Measurements from ENCODE around the gene TAF5.
"Not testable (repeated sequence)": the region's sequence is repeated elsewhere in the genome, so short reads cannot be mapped to it uniquely, and the experiment has no call there.

TAF5 gene

DNA sequence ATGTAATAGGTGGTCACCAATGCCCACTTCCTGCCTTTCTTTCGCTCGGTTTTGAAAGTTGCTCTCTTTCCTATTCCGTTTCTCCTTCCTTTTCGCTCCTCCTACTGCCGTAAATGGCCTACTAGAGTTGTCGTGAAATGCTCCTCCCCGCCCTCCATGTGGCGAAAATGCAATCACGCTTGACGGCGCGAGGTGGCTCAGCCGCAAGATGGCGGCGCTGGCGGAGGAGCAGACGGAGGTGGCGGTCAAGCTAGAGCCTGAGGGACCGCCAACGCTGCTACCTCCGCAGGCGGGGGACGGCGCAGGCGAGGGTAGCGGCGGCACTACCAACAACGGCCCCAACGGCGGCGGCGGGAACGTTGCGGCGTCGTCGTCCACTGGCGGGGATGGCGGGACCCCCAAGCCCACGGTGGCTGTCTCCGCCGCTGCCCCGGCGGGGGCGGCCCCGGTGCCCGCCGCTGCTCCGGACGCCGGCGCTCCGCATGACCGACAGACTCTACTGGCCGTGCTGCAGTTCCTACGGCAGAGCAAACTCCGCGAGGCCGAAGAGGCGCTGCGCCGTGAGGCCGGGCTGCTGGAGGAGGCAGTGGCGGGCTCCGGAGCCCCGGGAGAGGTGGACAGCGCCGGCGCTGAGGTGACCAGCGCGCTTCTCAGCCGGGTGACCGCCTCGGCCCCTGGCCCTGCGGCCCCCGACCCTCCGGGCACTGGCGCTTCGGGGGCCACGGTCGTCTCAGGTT lies at the start of gene TAF5:
TSS of gene TAF5 (plus strand) at position 195 of the 737 bp plus-strand sequence. CDS start at position 209, 14 bp downstream.
- DNase-seq (ENCODE audit: low spot score): peak; percentile 97

DNA sequence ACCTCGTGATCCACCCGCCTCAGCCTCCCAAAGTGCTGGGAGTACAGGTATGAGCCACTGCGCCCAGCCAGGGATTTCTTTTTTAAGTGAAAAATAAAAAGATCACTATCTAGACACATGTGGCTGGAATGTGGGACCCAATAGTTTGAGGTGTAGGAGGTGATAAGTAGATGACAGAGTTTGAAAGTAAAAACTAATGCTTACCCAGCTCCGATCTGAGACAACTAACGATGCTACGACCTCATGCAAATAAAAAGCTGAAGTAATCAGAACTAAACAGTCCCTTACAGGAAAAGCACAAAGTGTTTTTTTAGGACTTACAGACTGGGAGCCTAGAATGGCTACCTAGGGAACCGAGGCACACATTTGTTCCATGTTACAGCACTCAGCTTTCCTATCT lies 39.9 kb upstream of the TAF5 start:
- DNase-seq (ENCODE audit: low spot score): no peak

DNA sequence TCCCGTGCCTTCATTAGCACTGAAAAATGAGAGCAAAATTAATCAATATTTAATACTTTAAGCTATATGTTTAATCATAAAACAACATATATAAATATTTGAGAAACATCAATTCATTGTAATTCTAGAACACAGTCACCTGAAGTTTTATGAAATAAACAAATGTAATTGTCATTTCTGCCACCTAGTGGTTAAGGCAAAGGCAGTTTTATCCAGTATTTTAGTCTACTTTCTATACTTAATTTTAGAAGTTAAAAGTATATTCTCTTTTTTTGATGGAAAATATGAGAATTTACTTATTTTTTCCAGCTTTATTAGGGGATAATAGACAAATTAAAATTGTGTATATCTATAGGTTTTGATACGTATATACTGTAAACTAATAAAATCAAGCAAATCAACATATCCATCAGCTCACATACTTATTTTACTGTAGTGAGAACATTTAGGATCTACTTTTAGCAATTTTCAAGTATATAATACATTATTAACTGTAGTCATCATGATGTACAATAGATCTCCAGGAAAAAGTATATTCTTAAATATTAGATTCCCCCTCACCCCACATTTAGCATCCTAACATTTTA lies 33.7 kb upstream of the TAF5 start:
- peak; percentile 51 for DNase-seq (ENCODE audit: low spot score)

DNA sequence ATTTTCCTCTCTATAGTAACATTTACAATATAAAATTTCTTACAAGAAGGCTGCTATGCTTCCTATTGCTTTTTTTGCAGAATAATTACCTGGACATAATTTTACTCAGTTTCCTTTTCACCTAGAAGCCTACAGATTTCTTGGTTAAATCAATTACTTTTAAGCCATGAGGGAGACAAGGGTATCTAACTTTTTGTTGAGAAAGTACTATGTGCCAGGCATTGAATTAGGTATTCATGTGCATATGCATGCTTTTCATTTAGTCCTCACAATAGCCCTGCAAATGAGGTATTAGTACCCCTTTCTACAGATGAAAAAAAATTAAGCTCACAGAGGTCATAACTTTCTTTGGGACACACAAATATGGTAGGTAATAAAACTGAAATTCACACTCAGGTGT lies 33.2 kb upstream of the TAF5 start:
- no peak for DNase-seq (ENCODE audit: low spot score)

DNA sequence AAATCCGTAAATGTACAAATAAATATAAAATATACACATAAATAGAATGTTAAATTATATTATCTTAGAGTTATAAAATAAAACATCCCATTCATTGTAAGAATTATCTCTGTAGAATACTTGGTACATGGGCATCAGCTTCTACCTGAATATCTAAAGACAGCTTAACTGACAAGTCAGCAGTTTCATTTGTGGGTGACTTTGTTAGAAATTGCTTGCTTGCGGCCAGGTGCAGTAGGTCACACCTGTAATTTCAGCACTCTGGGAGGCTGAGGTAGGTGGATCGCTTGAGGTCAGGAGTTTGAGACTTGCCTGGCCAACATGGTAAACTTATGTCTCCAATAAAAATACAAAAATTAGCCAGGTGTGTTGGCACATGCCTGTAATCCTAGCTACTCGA lies 31.4 kb upstream of the TAF5 start:
- DNase-seq (ENCODE audit: low spot score): no peak

DNA sequence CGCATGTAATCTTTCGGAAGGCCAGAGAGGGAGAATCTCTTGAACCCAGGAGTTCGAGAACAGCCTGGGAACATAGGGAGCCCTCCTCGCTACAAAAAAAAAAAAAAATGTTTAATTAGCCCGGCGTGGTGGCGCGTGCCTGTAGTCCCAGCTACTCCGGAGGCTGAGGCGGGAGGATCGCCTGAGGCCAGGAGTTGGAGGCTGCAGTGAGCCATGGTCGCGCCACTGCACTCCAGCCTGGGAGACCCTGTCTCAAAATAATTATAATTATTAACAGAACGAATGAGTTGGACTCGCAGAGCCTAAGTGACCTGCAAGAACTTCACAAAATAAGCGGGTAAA lies 17.6 kb upstream of the TAF5 start:
- DNase-seq (ENCODE audit: low spot score): no peak

DNA sequence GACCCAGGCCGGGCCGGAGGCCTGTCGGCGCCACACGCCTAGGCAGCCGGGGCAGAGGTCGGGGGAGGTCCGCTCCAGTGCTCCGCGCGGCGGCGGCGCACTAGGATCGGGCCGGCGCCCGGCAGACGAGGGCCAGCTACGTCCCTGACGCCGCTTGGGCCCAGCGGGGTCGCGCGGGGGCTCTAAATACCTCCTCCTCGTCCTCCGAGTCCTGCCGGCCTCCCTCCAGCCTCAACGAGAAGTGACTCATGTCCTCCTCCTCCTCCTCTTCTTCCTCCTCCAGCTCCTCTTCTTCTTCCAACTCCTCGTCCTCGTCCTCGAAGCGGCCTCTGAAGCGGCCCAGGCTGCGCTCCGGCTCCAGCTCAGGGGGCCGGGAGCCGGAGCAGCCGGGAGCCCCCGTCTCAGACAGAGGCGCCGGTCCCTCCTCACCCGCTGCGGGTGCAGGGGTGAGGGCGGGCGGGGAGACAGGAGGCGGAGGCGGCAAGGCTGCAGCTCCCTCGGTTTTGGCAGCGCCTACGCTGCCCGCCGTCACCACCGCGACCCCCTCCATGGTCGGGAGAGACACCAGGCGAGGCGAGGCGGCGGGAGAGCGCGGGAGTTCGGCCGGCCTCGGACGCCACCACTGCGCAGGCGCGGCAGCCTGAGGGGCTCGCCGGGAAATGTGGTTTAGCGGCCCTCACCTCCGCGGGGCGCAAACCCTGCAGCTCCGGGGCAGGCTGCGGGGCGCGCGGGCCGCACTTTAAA lies 17.1 kb upstream of the TAF5 start, which contains the start of gene PCGF6:
TSS of gene PCGF6 (minus strand) at position 624 of the 744 bp plus-strand sequence. CDS start at position 550, 74 bp downstream.
- DNase-seq (ENCODE audit: low spot score): peak; percentile 68

DNA sequence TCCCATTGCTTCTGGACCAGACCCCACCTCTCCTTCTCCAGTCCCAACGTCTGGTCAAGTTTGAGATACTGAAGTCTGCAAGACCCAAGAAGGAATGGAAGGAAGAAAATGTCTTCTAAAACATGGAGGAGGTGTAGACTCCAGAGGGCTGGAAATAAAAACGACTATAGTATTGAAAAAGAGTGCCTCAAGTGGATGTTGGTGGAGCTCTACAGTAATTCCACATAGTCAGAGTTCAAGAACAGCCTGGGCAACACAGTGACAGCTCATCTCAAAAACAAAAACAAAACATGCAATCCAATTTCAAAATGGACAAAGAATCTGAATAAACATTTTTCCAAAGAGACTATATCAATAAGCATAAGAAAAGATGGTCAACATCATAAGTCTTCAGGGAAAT lies 14.5 kb upstream of the TAF5 start:
- no peak for DNase-seq (ENCODE audit: low spot score)

DNA sequence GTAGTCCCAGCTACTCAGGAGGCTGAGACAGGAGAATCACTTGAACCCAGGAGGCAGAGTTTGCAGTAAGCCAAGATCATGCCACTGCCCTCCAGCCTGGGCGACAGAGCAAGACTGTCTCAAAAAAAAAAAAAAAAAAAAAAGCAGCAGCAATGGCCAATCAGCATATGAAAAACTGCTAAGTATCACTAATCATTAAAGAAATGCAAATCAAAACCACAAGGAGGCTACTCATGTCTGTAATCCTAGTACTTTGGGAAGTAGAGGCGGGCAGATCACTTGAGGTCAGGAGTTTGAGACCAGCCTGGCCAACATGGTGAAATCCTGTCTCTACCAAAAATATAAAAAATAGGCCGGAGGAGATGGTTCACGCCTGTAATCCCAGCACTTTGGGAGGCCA lies 13.2 kb upstream of the TAF5 start:
- not testable (repeated sequence) for DNase-seq (ENCODE audit: low spot score)

DNA sequence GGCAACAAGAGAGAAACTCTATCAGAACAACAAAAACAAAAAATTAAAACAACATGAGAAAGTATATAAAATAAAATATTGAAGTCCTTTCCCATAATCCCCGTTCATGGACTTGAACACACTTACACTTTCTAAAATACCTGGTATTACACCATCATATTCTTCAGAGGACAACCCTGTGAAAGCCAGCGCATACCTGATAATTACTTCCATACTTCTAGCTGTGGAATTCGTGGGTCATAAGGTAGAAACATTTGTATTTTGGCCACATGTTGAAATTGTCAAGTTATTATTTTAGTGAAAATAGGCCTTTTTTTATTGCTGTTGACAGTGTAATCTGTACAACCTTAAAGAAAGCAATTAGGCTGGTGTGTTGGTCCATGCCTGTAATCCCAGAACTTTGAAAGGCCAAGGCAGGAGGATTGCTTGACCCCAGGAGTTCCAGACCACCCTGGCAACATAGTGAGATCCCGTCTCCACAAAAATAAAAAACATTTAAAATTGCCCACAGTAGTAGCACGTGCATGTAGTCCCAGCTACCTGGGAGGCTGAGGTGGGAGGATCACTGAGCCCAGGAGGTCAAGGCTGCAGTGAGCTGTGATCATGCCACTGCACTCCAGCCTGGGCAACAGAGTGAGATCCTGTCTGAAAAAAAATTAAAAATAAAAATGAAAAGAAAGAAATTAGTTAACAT lies 11.7 kb upstream of the TAF5 start:
- DNase-seq (ENCODE audit: low spot score): no peak

DNA sequence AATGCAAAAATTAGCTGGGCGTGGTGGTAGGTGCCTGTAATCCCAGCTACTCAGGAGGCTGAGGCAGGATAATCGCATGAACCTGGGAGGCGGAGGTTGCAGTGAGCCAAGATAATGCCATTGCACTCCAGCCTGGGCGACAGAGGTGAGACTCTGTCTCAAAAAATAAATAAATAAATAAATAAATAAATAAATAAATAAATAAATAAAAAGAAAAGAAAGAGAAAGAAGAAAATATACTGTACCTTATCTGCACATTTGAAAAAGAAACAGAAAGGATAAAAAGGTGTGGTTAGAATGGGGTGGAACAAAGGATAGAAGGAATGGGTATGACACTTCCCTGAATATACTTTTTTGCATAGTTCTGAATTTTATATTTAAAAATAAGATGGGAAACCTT lies 8.3 kb upstream of the TAF5 start:
- DNase-seq (ENCODE audit: low spot score): not testable (repeated sequence)

DNA sequence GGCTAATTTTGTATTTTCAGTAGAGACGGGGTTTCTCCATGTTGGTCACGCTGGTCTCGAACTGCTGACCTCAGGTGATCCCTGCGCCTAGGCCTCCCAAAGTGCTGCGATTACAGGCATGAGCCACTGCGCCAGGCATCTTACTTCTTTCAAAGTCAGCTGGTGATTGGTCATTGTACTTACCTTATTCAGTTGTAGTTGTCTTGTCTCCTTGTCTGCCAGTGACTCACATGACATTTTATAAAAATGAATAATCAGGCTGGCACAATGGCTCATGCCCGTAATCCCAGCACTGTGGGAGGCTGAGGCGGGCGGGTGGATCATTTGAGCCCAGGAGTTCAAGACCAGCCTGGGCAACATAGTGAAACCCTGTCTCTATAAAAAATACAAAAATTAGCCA lies 7.0 kb upstream of the TAF5 start:
- not testable (repeated sequence) for DNase-seq (ENCODE audit: low spot score)

DNA sequence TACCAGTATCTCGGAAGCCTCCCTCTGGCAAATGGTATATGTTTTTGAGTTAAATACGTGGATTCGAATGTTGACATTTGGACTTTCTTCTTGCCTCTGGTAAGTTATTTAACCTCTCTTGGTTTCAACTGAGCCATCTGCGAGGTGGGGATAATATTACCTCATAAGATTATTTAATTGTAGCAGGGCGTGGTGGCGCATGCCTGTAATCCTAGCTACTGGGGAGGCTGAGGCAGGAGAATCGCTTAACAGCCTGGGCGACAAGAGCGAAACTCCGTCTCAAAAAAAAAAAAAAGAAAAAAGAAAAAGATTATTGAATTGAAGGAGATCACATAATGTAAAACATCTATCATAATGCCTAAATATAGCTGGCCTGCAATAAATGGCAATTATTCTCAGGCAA lies 396 bp upstream of the TAF5 start:
- DNase-seq (ENCODE audit: low spot score): no peak

DNA sequence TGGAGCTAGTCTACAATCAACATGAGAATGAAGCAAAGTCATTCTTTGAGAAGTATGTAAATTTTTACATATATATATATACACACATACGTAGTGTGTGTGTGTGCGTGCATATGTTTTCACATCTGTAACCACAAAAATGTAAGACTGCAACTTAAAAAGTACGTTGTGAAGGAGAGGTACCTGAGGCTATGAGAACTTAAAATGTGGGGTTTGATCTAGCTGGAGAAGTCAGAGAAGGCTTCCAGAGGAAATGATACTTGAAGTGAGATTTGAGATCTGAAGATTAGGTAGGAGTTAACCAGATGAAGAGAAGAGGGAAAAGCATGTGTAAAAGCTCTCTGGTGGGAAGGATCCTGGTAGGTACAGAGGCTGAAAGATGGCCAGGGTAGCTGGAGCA lies 5.8 kb downstream of the TAF5 start:
- no peak for DNase-seq (ENCODE audit: low spot score)

DNA sequence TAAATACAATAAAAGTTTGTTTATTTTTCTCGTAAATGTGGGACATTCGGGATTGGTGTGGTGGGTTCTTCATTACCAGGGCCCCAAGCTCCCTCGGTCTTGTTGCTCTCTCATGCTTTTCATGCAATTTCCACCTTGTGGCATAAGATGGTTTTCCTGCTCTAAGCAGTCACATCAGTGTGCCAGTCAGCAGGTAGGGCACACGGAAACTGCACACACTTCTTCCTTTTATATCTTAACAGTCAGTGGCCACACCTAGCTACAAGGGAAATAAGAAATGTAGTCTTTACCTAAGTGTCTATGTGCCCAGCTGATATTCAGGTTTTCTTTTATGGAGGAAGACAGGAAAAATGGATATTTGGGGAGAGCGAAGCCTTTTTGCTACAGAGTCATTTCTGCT lies 6.5 kb downstream of the TAF5 start:
- DNase-seq (ENCODE audit: low spot score): no peak

DNA sequence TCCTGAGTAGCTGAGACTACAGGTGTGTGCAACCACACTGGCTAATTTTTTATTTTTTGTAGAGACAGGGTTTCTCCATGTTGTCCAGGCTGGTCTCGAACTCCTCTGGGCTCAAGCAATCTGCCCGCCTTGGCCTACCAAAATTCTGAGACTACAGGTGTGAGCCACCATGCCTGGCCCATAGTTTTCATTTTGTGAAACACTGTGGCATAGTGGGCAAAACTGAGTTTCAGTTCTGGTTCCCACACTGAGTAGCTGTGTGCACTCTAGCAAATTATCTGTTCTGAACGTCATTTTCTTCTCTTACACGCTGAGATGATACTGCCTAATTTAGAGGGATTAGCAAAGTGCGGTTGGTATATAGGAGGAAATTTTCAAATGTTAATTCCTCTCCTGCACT lies 15.0 kb downstream of the TAF5 start:
- DNase-seq (ENCODE audit: low spot score): no peak

DNA sequence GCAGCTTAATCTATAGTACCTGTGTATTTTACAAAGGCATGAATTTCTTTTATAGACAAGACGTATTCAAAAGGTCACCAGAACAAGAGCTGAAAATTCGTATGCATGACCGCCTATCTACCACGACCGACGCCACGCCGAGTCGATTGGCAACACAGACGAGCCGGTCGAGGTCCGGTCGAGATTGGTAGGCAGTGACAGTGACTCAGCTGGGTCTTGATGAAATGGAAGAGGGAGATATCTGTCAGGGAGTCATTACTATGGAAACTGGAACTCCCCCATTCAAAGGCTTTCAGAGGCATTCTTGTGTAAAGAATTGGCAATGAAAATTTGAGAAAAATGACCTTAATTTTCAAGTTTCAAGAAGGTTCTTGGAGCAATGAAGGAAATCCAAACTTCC lies 26.4 kb downstream of the TAF5 start:
- peak; percentile 58 for DNase-seq (ENCODE audit: low spot score)

DNA sequence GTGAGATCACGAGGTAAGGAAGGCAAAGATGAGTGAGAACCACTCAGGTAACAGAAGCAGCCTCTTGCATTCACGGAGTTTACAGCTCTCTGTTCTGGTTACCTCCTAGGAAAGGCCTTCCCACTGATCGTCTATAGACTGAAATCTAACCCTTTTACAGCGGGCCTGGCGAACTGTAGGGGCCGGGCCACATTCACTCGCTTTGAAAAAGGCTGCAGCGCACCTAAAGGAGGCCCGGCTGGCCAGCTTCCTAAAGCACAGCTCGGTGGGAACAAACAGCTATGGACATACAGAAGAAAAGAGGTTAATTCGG lies 27.9 kb downstream of the TAF5 start:
- peak; percentile 27 for DNase-seq (ENCODE audit: low spot score)

DNA sequence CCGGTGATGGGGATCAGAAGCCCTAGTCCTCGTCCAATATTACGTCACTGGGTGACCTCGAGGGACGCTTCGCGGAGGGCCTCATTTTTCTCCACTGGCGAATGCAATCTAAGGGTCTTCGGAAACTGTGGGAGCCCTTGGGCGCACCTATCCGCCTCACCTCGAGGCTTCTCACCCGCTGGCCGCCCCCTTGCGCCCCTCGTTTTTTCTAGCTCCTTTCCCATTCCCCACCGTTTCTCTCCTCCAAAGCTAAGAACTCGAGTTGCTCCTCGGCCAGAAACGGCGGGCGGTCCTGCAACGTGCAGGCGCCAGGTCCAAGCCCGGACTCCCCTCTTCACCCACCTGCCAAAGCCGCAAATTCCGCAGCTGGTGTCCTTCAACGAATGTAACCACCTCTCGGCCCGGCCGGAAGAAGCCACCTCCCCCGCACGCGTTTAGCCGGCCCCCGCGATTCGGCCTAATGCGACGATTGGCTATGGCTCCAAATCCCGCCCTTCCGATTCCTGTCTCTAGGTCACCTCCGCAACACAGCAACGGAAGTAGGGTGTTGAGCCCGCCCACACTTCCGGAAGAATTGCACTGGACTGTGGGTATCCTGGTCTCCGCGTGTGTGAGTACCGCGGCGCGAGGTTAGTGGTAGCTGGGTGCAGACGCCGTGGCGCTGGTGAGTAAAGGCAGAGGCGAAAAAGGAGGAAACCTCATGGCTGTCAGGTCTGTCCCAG lies 28.5 kb downstream of the TAF5 start, which contains the start of the genes ATP5MK and PDCD11:
TSS of gene ATP5MK (minus strand) at position 409 of the 722 bp plus-strand sequence. CDS start 4,018 bp downstream, outside the sequence.
TSS of gene PDCD11 (plus strand) at position 560 of the 722 bp plus-strand sequence. CDS start 1,801 bp downstream, outside the sequence.
- DNase-seq (ENCODE audit: low spot score): peak; percentile 99

DNA sequence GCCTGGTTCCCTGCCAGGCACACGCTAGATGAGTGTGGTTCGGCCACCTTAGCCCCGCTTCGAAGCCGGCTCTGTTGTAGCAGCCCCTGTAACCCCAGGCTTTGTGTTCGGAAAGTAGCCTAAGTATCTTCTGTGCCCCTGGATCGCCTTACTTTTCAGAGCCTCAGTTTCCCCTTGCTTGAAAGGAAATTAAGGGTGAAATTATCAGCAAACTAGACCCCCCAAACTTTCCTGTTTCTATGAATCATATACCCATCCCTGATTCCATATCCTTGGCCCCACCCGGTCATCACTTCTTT lies 29.0 kb downstream of the TAF5 start:
- no peak for DNase-seq (ENCODE audit: low spot score)

DNA sequence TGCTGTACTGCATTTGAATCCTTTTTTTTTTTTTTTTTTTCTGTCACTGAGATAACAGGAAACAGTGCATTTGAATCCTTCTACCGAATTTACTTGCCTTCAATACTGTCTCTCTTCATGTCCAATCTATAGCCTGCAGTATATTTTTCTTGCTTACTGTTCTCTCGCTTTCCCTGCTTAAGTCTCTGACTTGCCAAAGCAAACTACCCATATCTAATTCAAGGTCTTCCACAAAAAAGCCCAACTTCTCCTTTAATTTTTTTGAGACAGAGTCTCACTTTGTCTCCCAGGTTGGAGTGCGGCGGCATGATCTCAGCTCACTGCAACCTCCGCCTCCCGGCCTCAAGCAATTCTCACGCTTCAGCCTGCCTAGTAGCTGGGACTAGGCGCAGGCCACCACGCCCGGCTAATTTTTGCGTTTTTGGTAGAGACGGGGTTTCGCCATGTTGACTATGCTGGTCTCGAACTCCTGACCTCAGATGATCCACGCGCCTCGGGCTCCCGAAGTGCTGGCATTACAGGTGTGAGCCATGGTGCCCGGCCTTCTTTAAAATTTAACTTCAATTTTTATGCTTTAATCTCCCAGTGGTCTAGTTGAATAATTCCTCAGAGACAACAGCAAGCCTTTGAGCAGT lies 29.5 kb downstream of the TAF5 start:
- no peak for DNase-seq (ENCODE audit: low spot score)

DNA sequence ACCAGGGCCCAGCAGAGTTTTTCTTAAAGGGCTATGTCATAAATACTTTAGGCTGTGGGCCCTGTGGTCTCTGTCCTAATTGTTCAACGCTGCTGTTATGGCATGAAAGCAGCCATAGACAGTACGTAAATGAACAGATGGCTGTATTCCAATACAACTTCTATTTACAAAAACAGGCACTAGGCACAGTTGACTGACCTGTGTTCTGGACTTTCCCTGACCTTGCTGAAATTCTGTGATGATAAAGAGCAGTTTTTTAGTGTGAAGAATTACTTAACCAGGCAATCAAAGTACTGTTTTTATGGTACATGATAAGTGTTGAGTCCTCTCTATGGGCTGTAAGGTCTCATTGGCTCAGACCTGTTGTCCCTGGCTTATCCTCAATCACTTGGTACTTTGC lies 45.8 kb downstream of the TAF5 start:
- DNase-seq (ENCODE audit: low spot score): no peak

Data from hematopoietic multipotent progenitor cell treated with erythropoietin and hydrocortisone succinate and interleukin-3 and kit ligand, for 15 days (in vitro differentiated cells).